Erythroblast (primary cell): ENCODE measurements around the gene GRK4.

Experiments
- GATA1 ChIP-seq: IDR thresholded peaks from 2 replicates; pipeline ENCODE4 v1.6.1; 2011; ENCODE audit warnings: low read depth, mild to moderate bottlenecking, control low read depth, low read length, moderate library complexity
- POLR2A ChIP-seq: IDR thresholded peaks from 2 replicates; pipeline ENCODE4 v1.6.1; 2011; ENCODE audit warnings: mild to moderate bottlenecking, low read length

GRCh38 chr4:2941138-2942036 is 22.0 kb upstream of the GRK4 start:
- peak; percentile 4 for TF ChIP-seq POLR2A
- TF ChIP-seq GATA1: no peak
